Non-pigmented ciliary epithelial cell (primary cell): ENCODE data around the gene ZNF148.

Experiments
- DNase-seq: peaks from one replicate; pipeline ENCODE4 v3.0.0-alpha.2; 2010; ENCODE audit warnings: low read depth

Gene ZNF148

DNA sequence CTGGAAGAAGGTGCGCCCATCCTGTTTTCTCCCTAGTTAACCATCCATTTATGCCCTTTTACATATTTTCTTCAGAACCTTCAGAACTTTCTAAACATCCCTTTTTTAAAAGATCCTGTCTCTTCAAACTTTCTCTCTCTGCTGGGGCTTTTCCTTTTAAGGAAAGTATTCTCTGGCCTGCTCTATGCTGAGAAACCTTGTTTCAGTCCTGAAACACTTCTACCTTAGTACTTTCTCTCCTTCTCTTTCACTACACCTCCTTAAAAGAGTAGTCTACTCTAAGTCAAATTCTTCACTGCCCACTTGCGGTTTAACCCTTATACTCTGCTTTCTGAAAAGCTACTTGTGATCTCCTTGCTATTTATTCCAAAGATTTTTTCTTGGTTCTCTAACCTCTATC lies 97.0 kb downstream of the ZNF148 start:
- DNase-seq, result no peak

DNA sequence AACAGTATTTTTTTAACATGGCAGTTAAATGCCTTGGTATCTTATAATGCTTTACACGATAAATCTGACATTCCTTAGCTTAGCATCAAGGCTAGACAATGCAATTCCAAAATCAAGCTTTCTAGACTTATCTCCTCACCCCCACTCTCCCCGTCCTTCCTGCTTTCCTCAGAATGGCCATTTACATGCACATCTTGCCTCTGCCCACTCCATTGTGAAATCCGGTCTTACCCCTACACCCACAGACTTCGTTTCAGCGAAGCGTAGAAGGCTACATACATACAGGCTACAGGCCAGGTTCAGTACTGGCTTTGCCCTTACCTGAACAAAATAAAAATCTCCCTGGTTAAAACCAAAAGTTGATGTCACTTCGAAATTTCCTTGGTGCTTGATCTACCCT lies 104.0 kb downstream of the ZNF148 start:
- no peak for DNase-seq

DNA sequence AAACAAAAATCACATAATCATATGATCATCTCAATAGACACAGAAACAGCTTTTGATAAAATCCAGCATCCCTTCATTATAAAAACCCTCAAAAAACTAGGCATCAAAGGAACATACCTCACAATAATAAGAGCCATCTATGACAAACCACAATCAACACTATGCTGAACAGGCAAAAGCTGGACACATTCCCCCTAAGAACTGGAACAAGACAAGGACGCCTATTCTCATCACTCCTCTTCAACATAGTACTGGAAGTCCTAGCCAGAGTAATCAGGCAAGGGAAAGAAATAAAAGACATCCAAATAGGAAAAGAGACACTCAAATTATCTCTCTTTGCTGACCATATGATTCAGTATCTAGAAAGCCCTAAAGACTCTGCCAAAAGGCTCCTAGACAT lies 107.7 kb downstream of the ZNF148 start:
- DNase-seq, result no peak

DNA sequence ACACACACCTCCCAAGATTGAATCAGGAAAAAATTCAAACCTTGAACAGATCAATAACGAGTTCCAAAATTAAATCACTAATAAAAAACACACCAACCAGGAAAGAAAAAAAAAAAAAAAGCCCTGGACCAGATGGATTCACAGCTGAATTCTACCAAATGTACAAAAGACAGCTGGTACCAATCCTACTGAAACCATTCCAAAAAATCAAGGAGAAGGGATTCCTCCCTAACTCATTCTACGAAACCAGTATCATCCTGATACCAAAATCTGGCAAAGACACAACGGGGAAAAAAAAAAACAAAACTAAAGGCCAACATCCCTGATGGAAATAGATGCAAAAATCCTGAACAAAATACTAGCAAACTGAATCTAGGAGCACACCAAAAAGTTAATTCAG lies 108.2 kb downstream of the ZNF148 start:
- DNase-seq, result no peak

DNA sequence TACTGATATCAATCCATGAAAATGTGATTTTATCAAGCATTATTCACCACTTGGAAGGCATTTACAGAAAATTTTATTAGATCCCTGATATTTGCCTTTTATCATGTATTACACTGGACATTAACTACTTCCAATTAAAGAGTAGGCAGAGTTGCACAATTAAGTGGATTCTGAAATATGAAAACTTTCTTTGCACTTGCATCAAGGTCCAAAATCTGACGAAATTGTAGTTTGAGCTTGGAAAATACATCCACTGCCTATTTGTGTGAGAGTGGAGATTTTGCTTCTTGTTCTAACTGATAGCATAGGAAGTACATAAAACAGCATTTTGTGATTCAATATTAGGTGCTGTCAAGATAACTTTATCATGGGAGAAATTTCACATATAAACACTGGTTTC lies 113.0 kb downstream of the ZNF148 start:
- DNase-seq, result no peak

DNA sequence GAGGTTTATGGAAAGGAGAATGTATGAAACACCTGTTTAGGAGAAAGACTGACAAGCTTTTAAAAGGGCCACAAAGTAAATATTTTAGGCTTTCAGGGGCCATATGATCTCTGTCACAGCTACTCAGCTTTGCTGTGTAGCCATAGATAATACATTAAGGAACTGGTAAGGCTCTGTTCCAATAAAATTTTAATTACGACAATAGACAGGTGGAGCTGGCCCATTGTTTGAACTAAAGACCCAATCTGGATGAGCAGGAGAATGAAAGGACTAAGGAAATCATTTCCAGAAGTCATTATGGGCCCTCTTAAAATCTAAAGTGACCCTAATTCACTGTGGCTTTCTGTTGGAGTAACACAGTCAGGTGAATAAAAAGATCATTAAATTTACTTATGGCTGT lies 114.1 kb downstream of the ZNF148 start:
- DNase-seq, result no peak

DNA sequence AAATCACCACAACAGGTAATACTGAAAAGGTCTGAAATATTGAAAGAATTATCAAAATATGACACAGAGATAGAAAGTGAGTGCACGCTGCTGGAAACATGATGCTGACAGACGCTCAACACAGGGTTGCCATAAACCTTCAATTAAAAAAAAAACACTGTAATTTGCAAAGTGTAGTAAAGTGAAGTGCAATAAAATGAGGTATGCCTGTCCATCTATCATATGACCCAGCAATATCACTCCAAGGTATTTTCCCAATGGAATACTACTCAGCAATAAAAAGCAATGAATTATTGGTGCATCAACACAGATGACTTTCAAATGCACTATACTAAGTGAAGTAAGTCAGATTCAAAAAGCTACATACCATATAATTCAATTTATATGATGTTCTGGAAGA lies 115.0 kb downstream of the ZNF148 start:
- no peak for DNase-seq

DNA sequence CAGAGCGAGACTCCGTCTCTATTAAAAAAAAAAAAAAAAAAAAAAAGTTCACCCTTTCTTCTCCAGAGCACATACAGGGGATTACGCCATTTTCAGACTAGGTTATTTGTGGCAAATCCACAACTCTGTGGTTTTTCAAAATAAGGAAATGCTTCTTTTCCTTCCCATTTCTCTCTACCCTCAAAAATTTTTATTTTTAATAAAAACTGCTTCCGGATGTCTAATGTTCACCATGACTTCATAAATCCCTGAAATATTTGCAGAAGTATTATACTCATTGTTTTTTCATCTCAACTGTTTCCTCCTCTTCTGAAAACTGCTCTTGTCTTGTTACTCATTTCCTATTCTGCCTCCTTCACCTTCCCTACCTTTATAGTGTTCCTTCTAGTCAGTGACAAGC lies 117.6 kb downstream of the ZNF148 start:
- DNase-seq, result no peak

DNA sequence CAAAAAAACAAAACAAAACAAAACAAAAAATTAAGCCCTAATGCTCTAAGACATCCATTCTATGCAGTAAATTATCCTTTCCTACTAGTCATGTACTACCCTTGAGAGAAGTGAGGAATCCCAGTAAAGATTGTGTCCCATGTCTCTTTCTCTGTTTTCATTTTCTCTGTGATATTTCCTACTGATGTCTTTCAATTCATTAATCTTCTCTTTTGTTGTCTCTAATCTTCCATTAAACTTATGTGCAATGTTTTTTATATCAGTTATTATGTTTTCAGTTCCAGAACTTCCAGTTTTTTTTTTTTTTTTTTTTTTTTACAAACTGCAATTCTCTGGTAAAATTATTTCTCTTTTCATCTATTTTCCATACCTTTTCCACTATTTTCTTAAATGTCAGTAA lies 118.5 kb downstream of the ZNF148 start:
- no peak for DNase-seq

DNA sequence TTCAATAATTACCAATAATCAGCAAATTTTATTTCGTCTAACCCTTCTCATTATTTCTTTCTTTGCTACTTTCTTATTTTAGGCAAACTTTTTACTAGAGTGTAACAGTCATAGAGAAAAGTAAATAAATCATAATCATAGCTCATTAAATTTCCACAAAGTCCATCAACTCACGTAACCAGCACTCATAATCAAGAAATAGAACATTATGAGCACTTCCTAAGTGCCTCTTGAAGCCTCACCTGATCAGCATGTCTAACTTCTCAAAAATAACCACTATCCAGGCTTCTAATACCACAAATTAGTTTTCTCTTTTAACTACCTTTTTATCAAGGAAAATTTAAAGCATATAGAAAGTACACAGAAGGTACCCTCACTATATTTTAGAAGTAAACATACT lies 124.2 kb downstream of the ZNF148 start:
- DNase-seq, result no peak

DNA sequence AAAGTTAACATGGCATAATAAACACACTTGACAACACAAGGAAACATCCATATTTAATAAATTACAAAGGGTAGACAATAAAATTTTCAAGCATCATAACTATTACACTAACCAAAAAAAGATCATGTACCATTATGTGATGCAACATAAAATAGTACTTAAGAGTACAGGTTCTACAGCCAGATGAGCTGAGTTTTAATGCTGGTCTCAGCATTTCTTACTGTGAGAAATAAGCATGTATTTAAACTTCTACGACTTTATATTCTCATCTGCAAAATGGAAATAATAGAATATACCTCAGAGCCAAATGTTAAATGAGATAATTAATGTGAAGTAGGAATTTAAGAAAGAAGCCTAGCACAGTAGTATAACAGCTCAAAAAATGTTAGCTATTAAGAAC lies 128.9 kb downstream of the ZNF148 start:
- DNase-seq, result no peak

DNA sequence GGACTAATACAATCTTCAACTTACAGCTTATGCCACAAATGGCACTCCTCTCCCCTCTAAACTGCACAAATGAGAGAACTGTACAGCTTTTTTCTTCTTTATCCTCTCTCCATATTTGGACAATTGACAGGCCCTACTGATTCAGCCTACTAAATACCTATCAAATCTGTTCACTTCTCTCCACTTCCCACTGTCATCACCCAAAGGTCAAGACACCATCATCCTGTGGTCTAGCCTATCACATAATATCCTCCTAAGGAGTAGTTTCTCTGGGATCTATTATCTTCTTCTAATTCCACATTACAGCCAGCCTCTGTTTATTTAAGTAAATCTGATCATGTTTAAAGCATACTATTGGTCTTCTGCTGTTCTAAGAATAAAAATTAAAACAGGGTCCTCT lies 129.6 kb downstream of the ZNF148 start:
- no peak for DNase-seq

DNA sequence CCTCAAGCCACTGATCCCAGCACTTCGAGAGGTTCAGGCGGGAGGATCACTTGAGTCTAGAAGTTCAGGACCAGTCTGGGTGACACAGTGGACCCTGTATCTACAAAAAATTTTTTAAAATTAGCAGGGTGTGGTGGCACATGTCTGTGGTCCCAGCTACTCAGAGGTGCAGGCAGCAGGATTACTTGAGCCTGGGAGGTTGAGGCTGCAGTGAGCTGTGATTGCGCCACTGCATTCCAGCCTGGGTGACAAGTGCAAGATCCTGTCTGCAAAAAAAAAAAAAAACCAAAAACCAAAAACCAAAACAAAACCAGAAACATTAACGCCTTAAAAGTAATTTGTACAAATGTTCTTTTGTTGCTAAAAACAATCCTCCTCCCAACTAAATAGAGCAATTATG lies 134.6 kb downstream of the ZNF148 start:
- no peak for DNase-seq

DNA sequence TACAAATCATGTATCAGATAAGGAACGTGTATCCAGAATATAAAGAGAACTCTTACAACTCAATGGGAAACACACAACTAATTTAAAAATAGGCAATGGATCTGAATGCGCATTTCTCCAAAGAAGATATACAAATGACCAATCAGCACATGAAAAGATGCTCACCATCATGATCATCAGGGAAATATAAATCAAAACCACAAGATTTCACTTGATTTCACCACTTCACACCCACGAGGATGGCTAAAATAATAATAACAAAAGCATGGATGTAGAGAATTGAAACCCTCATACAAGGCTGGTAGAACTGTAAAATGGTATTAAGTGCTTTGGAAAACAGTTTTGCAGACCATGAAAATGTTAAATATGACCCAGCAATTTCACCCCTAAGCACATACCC lies 135.9 kb downstream of the ZNF148 start:
- DNase-seq, result no peak

DNA sequence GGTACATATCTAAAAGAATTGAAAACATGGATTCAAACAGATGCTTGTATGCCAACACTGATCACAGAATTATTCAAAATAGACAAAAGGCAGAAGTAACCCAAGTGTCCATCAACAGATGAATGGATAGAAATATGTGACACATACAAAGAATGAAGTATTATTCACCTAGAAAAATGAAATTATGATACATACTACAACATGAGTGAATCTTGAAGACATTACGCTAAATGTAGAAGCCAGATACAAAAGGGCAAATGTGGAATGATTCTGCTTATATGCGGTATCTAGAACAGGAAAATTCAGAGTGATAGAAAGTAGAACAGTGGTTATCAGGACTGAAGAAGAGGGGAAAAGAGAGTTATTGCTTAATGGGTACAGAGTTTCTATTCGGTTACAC lies 136.4 kb downstream of the ZNF148 start:
- DNase-seq, result no peak

DNA sequence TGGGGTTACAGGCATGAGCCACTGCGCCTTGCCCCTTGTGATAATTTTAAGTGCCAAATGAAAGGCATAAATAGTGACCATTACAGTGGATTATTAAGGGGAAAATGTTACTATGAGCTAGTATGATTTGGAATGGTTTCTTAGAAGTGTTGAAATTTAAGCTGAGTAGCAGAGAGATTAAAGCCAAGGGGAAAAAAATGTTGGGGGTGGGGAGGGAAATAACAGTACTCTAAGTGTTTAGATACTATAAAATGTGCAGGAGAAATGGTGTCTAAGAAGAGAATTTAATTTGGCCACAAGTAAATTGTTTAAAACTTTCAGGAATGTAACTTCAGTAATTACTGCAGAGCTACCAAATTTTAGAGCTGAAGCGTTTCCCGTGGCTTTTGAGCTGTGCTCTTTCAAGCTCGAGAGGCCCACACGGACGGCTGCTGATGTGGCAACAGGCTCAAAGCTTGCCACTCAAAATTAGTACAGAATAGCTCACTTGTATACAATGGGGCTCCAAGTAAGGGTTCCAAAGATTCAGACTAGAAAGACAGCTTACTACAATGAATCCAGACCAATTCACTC lies 138.7 kb downstream of the ZNF148 start:
- DNase-seq, result no peak

DNA sequence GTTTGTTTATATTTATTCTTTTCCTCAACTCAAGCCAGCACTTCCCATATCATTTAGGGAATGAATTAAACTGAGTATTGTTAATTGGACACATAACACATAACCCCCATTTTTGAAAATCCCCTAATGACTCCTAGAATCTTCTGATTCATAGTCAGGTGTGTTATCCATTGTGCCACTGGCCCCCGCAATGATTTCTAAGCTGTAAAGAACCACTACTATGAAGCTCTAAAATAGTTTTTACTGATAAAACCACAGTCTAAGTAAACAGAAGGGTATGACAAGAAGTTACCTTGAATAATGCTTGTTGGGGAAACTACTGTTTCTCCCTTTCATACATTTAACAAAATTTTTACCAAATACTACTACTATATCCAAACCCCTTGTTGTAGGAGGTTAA lies 140.3 kb downstream of the ZNF148 start:
- no peak for DNase-seq

DNA sequence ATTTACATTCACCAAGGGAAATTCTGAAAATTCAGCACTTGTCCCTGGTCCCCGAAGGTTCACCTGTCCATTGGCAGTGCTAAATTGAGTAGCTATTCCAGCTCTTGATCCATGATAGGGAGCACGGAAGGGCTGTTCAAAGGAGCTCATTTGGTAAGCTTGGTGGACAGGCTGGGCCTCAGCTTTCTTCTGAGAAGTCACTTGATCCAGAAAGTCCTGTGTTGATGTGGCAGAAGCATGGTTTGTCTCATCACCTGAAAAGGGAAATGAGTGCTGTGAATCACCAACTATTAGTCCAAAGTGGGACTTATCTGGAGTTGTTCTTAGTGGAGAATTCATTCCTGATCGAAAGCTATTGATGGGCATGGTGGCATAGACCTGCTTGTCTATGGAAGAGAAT lies 142.7 kb downstream of the ZNF148 start:
- no peak for DNase-seq

DNA sequence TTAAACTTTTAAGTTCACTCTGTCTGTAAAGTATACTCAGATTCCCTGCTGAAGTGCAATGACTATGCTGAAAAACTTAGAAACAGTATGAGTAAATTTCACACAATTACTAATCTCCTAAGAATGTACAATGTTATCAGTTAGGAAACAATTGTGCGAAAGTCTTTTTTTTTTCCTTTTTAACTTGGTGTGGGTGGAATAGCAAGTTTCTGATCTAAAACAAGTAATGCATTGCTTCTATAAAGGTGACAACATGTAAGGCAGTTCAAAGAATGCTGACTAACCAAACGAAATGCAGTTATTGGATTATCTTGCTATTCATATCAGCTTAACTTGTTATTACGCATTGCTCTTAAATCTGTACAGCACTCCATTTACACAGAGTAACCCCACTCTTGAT lies 143.2 kb downstream of the ZNF148 start:
- peak; percentile 72 for DNase-seq

DNA sequence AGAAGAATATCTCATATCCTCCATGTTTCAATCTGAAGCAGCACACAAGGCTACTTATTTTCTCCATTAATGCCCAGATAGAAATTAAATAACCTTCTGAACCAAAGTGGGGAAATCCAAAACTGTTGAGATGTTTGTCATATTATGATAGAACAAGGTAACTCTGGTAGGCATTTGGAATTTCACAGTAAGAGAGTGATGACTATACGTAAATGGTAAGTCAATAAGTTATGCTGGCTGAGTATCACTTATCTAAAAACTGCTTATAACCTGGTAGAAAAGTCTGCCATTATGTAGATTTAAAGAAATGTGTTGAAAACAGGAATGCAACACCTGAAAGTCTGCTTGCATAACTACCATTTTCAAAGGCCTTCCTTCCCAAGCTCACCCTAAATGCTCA lies 145.4 kb downstream of the ZNF148 start:
- no peak for DNase-seq

DNA sequence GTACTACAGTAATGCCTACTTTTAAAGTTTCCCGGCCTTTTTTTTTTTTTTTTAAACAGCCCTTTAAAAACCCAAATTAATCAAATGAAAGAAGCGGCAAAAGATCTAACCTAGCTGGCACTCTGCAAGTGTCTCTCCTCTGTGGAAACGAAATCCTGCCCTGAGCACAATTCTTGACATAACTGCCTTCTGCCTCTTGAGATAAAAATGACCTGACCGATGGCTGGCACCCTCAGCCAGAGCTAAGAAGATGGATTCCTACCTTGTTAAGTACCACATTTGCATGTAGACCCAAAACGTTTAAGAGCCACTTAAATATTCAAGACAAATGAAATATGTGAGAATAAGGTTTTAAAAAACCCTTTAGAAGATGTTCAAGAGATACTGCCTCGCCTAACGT lies 146.0 kb downstream of the ZNF148 start:
- DNase-seq, result no peak

DNA sequence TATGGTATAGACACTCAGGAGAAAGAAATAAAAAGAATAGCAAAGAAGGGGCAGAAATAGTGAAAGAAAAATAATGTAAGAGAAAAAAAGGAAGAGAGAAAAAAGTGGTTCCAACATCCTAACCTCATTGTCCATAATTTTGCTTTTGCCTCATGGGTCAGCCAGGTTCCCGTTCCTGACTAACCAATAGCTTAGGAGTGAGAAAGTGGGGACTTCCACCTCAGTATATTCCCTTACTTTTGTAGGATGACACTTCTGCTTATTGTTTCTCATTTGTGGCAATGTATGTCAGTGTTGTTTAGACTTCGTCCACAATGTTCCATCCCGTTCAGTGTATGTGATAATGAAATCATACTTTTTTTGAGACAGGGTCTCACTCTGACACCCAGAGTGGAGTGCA lies 153.3 kb downstream of the ZNF148 start:
- no peak for DNase-seq

DNA sequence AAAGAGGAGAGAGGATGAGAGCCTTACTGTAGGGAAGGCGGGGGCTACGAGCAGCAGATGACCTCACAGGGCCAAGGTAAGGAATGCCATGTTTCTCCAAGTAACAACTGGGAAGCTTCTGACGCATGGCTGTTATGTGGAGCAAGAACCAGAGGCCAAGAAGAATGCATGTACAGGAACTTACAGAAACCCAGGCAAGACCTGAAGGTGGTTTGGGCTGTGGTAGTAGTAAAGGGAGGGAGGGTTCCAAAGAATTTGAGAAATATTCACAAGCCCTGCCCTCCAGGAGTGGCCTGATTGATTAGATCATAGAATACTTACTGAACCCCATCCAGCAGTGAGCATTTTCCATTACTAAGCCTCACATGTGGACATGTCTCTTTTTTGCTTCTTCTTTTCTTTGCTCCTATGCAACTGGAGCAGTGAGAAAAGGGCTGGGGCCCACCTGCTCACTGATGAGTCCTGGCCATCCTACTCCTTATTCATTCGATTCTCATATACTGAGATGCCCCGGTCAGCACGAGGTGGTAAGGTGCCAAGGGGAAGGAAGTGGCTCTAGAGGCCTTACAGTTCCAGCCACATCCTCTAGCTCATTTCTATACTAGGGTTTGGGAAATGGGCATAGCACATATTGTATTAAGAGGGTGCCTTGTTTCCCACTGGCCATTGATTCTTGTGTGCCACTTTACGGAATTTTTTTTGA lies 154.2 kb downstream of the ZNF148 start:
- no peak for DNase-seq

DNA sequence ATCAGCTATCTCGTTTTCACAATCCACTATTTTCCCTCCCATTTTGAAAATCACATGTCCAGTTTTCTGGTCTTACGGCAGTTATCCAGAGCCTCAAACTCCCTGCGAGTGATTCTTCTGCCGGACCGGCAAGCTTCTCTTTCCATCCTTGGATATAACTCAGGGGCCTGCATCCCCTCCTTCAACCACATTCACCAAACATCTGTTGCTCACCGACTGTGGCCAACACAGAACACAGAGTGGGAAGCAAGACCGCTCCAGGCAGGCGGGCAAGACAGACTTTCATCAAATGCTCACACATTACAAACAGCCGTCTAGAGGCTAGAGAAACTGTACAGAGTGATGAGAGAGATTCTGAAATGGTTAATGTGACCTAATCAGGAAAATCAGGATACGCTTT lies 154.9 kb downstream of the ZNF148 start:
- no peak for DNase-seq
